Natural killer cell (primary cell): ENCODE data around the gene FBN3. TPM values are rescaled to one million over a fixed set of nuclear protein-coding genes. Genes with fewer than 3 reads are reported as not detected.

ENCODE experiments used
- ATAC-seq, 3 donors: fragments of 150-1000 bp in 2 of 3; fragments of 200-7000 bp in 1 of 3; cut with Tn5 transposase; 1 replicate in 1 of 3; 2 replicates in 2 of 3; pipeline ENCODE4 v1.10.0; 2021; ENCODE audit warnings: mild to moderate bottlenecking in 2 of 3, moderate library complexity in 2 of 3
- DNase-seq, 2 donors: peaks; one replicate each; pipeline versions ENCODE4 v3.0.0 to v3.0.0-alpha.2; 2013 to 2021; ENCODE audit warnings: mixed read lengths in 1 of 2
- H3K27ac ChIP-seq: one replicate; pipeline ENCODE4 v1.5.1; 2013; ENCODE audit warnings: mild to moderate bottlenecking, low read length
- H3K27me3 ChIP-seq: one replicate; pipeline ENCODE4 v1.6.1; 2013; ENCODE audit warnings: low read length; ENCODE audit not compliant: control insufficient read depth, insufficient read depth
- H3K36me3 ChIP-seq: one replicate; pipeline ENCODE4 v1.6.1; 2013; ENCODE audit warnings: low read length; ENCODE audit not compliant: control insufficient read depth, insufficient read depth
- H3K4me1 ChIP-seq: one replicate; pipeline ENCODE4 v1.6.1; 2013; ENCODE audit warnings: low read length; ENCODE audit not compliant: control insufficient read depth, insufficient read depth
- H3K4me3 ChIP-seq: one replicate; pipeline ENCODE4 v1.5.1; 2013; ENCODE audit warnings: low read length
- H3K9me3 ChIP-seq: one replicate; pipeline ENCODE4 v1.6.1; 2013; ENCODE audit warnings: low read length; ENCODE audit not compliant: control insufficient read depth, insufficient read depth
- H3K27ac Mint-ChIP-seq, 2 donors: one replicate each; pipeline ENCODE4 v1.8.0; 2022; ENCODE audit warnings: mild to moderate bottlenecking in 2 of 2, mixed read lengths in 2 of 2, moderate library complexity in 1 of 2
- H3K27me3 Mint-ChIP-seq, 2 donors: one replicate each; pipeline ENCODE4 v1.8.0; 2022; ENCODE audit warnings: low read depth in 2 of 2, mixed read lengths in 2 of 2
- H3K36me3 Mint-ChIP-seq: one replicate; pipeline ENCODE4 v1.8.0; 2022; ENCODE audit warnings: mixed read lengths
- H3K4me1 Mint-ChIP-seq, 2 donors: one replicate each; pipeline ENCODE4 v1.8.0; 2022; ENCODE audit warnings: mixed read lengths in 2 of 2
- H3K4me3 Mint-ChIP-seq: one replicate; pipeline ENCODE4 v1.8.0; 2022; ENCODE audit warnings: mild to moderate bottlenecking, moderate library complexity, mixed read lengths
- H3K9me3 Mint-ChIP-seq, 2 donors: one replicate each; pipeline ENCODE4 v1.8.0; 2022; ENCODE audit warnings: mixed read lengths in 2 of 2
- WGBS: methylation state at CpG from one replicate; pipeline ENCODE4 v1.1.7; 2013; ENCODE audit warnings: missing lambda C conversion rate; ENCODE audit not compliant: insufficient coverage; 5-methylcytosine and 5-hydroxymethylcytosine counted together
- intact Hi-C: fragments of 100-400 bp; cut with micrococcal nuclease; formaldehyde crosslinking; loops from one replicate; pipeline ENCODE4 v1.14.2; 2022
- total RNA-seq, 4 donors: library from RNA; stranded (reverse); fragments of 120-200 nt in 1 of 4; gene quantifications; one replicate each; pipeline versions ENCODE4 v1.2.3 to v1.2.4, GENCODE V29; 2013 to 2022
- TF ChIP-seq, protein P1 (sequence below): fragments of 200-600 bp; IDR thresholded peaks from one replicate; pipeline ENCODE4 v1.8.0; 2022; ENCODE audit warnings: antibody characterized with exemption

The FBN3 gene
- total RNA-seq, 3 donors from 2014 or later (not counting 1 experiment from before 2014, with no cell fraction given), result 0.25 TPM; not detected in 2

DNA sequence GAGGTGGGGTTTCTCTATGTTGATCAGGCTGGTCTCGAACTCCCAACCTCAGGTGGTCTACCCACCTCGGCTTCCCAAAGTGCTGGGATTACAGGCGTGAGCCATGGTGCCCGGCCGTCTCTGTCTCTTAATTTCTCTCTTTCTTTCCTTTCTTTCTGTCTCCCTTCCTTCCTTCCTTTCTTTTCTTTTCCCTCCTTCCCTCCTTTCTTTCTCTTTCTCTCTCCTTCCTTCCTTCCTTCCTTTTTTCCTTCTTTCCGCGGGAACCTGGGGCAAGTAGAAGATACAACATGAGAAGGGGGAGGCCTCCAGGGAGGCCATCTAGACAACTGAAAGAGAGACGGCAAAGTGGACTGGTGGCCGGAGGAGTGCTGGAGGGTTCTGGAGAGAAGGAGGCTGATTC, 128.7 kb downstream of the FBN3 start:
- ATAC-seq, result no peak
- intact Hi-C loops, result no loop called here

DNA sequence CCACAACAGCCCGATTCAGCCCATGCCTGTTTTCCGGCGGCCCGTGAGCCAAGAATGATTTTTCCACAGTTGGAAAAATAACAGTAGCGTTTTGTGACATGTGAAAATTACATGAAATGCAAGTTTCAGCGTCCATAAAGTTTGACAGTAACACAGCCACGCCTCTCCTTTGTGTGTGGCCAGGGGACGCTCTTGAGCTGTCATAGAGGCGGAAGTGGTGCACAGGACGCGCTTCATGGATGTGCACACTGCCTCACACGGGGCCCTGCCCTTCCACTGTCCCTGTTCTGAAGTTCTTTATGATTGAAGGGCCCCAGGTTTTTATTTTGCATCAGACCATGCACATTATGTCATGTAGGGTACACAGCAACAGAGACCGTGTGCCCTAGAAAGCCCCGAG, 131.6 kb downstream of the FBN3 start:
- Mint-ChIP-seq H3K4me1 (peaks cover 9 to 10% of the 10 kb centered on the region in 2 donors), H3K9me3 (no peaks in the 10 kb centered on the region), H3K27ac (no peak overlapping the region), H3K4me3 (no peak overlapping the region), H3K27me3 (no peaks in the 10 kb centered on the region), H3K36me3 (no peaks in the 10 kb centered on the region)
- H3K9me3 ChIP-seq, result no peaks in the 10 kb centered on the region
- TF ChIP-seq, protein P1, sequence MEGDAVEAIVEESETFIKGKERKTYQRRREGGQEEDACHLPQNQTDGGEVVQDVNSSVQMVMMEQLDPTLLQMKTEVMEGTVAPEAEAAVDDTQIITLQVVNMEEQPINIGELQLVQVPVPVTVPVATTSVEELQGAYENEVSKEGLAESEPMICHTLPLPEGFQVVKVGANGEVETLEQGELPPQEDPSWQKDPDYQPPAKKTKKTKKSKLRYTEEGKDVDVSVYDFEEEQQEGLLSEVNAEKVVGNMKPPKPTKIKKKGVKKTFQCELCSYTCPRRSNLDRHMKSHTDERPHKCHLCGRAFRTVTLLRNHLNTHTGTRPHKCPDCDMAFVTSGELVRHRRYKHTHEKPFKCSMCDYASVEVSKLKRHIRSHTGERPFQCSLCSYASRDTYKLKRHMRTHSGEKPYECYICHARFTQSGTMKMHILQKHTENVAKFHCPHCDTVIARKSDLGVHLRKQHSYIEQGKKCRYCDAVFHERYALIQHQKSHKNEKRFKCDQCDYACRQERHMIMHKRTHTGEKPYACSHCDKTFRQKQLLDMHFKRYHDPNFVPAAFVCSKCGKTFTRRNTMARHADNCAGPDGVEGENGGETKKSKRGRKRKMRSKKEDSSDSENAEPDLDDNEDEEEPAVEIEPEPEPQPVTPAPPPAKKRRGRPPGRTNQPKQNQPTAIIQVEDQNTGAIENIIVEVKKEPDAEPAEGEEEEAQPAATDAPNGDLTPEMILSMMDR, result peak; percentile 42
- intact Hi-C loops, result no loop called here
- peaks cover 5% of the 10 kb centered on the region for H3K4me1 ChIP-seq
- no peak overlapping the region for H3K27ac ChIP-seq
- no peaks in the 10 kb centered on the region for H3K36me3 ChIP-seq
- 70% methylated on average over 14 of the region's 14 CpGs for WGBS
- DNase-seq (peak; percentile 37 to 69), ATAC-seq (peak; percentile 83 to 100 (median 99))
- no peak overlapping the region for H3K4me3 ChIP-seq
- no peaks in the 10 kb centered on the region for H3K27me3 ChIP-seq

More for the DNA sequence above, 128.7 kb downstream of the FBN3 start:
- Histone ChIP-seq H3K4me1 (peaks cover 5% of the 10 kb centered on the region), H3K4me3 (no peak overlapping the region), H3K36me3 (no peaks in the 10 kb centered on the region), H3K27me3 (no peaks in the 10 kb centered on the region), H3K27ac (no peak overlapping the region), H3K9me3 (no peaks in the 10 kb centered on the region)
- TF ChIP-seq, protein P1, result no peak
- Mint-ChIP-seq H3K9me3 (no peaks in the 10 kb centered on the region), H3K4me1 (peaks cover 9 to 10% of the 10 kb centered on the region in 2 donors), H3K4me3 (no peak overlapping the region), H3K36me3 (no peaks in the 10 kb centered on the region), H3K27me3 (no peaks in the 10 kb centered on the region), H3K27ac (no peak overlapping the region)
- DNase-seq, result no peak
- WGBS, result 90% methylated on average over 8 of the region's 9 CpGs

Other genes with a start within 250 kb of the FBN3 start
- gene MAP2K7, start 245.7 kb downstream of the FBN3 start, total RNA-seq, result 100 to 1,000 TPM; 131 to 218 (median 159) TPM
- gene TGFBR3L, start 234.8 kb downstream of the FBN3 start, total RNA-seq, result 1 to 10 TPM; 3.5 to 4.6 (median 4.4) TPM
- gene SNAPC2, start 229.3 kb downstream of the FBN3 start, total RNA-seq, result 10 to 100 TPM; 22.1 to 32.4 (median 27.1) TPM
- under 1 TPM in 1 of 3 donors, not detected in 2; 0.39 TPM for gene CTXN1, start 223.5 kb downstream of the FBN3 start, total RNA-seq
- 100 to 1,000 TPM in 1 of 3 donors, 10 to 100 TPM in 2; 83.3 to 116 (median 89.4) TPM for gene TIMM44, start 205.9 kb downstream of the FBN3 start, total RNA-seq
- 10 to 100 TPM; 36.9 to 43.9 (median 43.8) TPM for gene ELAVL1, start 144.0 kb downstream of the FBN3 start, total RNA-seq
- gene CCL25, start 96.8 kb downstream of the FBN3 start, total RNA-seq, result under 1 TPM in 1 of 3 donors, not detected in 2; 0.28 TPM
- gene CERS4, start 59.8 kb upstream of the FBN3 start, total RNA-seq, result 10 to 100 TPM; 50.0 to 70.8 (median 69.8) TPM
- 10 to 100 TPM; 17.0 to 47.1 (median 38.7) TPM for gene CD320, start 158.8 kb upstream of the FBN3 start, total RNA-seq
- 10 to 100 TPM; 19.3 to 28.5 (median 28.4) TPM for gene NDUFA7, start 171.8 kb upstream of the FBN3 start, total RNA-seq
- 1,000 to 10,000 TPM; 1,133 to 1,486 (median 1,403) TPM for gene RPS28, start 171.9 kb upstream of the FBN3 start, total RNA-seq
- 10 to 100 TPM in 1 of 3 donors, 1 to 10 TPM in 2; 5.7 to 16.9 (median 8.4) TPM for gene KANK3, start 193.7 kb upstream of the FBN3 start, total RNA-seq
- not detected for gene ANGPTL4, start 214.6 kb upstream of the FBN3 start, total RNA-seq
- gene RAB11B, start 240.8 kb upstream of the FBN3 start, total RNA-seq, result 100 to 1,000 TPM; 101 to 116 (median 108) TPM